ENCODE results near the gene AGAP1. TPM values are rescaled to one million over a fixed set of nuclear protein-coding genes. Genes with fewer than 3 reads are reported as not detected.

Gene AGAP1
- total RNA-seq, 1 donor from 2014 or later, result 33.4 TPM

- intact Hi-C loops (cut with DNase I), result no loop called here
- ATAC-seq, result peak; percentile 64
- Histone ChIP-seq H3K36me3 (no peaks in the 10 kb centered on the region), H3K4me3 (no peak overlapping the region), H3K27ac (no peak overlapping the region), H3K4me1 (no peaks in the 10 kb centered on the region), H3K9me3 (no peaks in the 10 kb centered on the region), H3K27me3 (no peaks in the 10 kb centered on the region)
- no peak for DNase-seq
- TF ChIP-seq CTCF (IDR thresholded peaks at IDR 0.05), result no peak
Observed at GRCh38 chr2:235690082-235690808, 196.4 kb downstream of the AGAP1 start.

GRCh38 chr2:235690809-235691450 is 197.1 kb downstream of the AGAP1 start:
- H3K27ac ChIP-seq, result no peak overlapping the region
- H3K4me3 ChIP-seq, result no peak overlapping the region
- no peak for TF ChIP-seq CTCF (IDR thresholded peaks at IDR 0.05)
- H3K9me3 ChIP-seq, result no peaks in the 10 kb centered on the region
- no peaks in the 10 kb centered on the region for H3K4me1 ChIP-seq
- ATAC-seq (no peak), DNase-seq (no peak)
- no peaks in the 10 kb centered on the region for H3K27me3 ChIP-seq
- no peaks in the 10 kb centered on the region for H3K36me3 ChIP-seq
- intact Hi-C loops (cut with DNase I), result no loop called here

GRCh38 chr2:235692076-235692475 is 198.2 kb downstream of the AGAP1 start:
- no peak for ATAC-seq
- no peak for TF ChIP-seq CTCF (IDR thresholded peaks at IDR 0.05)
- no peaks in the 10 kb centered on the region for H3K27me3 ChIP-seq
- no peak for DNase-seq
- H3K36me3 ChIP-seq, result no peaks in the 10 kb centered on the region
- H3K4me1 ChIP-seq, result no peaks in the 10 kb centered on the region
- no peaks in the 10 kb centered on the region for H3K9me3 ChIP-seq
- no peak overlapping the region for H3K4me3 ChIP-seq
- no peak overlapping the region for H3K27ac ChIP-seq
- intact Hi-C loops (cut with DNase I), result no loop called here

- intact Hi-C loops (cut with DNase I), result no loop called here
- no peak for ATAC-seq
- Histone ChIP-seq H3K4me1 (peaks cover 4% of the 10 kb centered on the region), H3K4me3 (no peak overlapping the region), H3K36me3 (no peaks in the 10 kb centered on the region), H3K27ac (no peak overlapping the region), H3K27me3 (no peaks in the 10 kb centered on the region), H3K9me3 (no peaks in the 10 kb centered on the region)
- no peak for DNase-seq
- TF ChIP-seq CTCF (IDR thresholded peaks at IDR 0.05), result no peak
Observed at GRCh38 chr2:235692671-235693171, 198.9 kb downstream of the AGAP1 start.

- no peak overlapping the region for H3K27ac ChIP-seq
- no peak for TF ChIP-seq CTCF (IDR thresholded peaks at IDR 0.05)
Observed at GRCh38 chr2:235693279-235693678, 199.4 kb downstream of the AGAP1 start.

More at GRCh38 chr2:235693279-235693678, 199.4 kb downstream of the AGAP1 start:
- intact Hi-C loops (cut with DNase I), result no loop called here
- ATAC-seq, result no peak
- no peak for DNase-seq
- Histone ChIP-seq H3K4me1 (peaks cover 4% of the 10 kb centered on the region), H3K4me3 (no peak overlapping the region), H3K27me3 (no peaks in the 10 kb centered on the region), H3K36me3 (no peaks in the 10 kb centered on the region), H3K9me3 (no peaks in the 10 kb centered on the region)
